ENCODE measurements around the gene NTSR1. TPM values are rescaled to one million over a fixed set of nuclear protein-coding genes. Genes with fewer than 3 reads are reported as not detected.

Gene NTSR1
- total and polyA plus RNA-seq, 8 donors: 0.03 to 3.5 (median 0.12) TPM

- H3K9me3 ChIP-seq: no peaks in the 10 kb centered on the region
- intact Hi-C loops (cut with DNase I): no loop called here
- TF ChIP-seq, protein P1, sequence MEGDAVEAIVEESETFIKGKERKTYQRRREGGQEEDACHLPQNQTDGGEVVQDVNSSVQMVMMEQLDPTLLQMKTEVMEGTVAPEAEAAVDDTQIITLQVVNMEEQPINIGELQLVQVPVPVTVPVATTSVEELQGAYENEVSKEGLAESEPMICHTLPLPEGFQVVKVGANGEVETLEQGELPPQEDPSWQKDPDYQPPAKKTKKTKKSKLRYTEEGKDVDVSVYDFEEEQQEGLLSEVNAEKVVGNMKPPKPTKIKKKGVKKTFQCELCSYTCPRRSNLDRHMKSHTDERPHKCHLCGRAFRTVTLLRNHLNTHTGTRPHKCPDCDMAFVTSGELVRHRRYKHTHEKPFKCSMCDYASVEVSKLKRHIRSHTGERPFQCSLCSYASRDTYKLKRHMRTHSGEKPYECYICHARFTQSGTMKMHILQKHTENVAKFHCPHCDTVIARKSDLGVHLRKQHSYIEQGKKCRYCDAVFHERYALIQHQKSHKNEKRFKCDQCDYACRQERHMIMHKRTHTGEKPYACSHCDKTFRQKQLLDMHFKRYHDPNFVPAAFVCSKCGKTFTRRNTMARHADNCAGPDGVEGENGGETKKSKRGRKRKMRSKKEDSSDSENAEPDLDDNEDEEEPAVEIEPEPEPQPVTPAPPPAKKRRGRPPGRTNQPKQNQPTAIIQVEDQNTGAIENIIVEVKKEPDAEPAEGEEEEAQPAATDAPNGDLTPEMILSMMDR (IDR thresholded peaks at IDR 0.05): no peak
- no peak overlapping the region for H3K4me3 ChIP-seq
- ATAC-seq (no peak), DNase-seq (peak in 2 of 4 donors; percentile 14 to 57)
- peaks cover 0 to 67% of the 10 kb centered on the region in 2 donors for H3K27me3 ChIP-seq
- H3K36me3 ChIP-seq: no peaks in the 10 kb centered on the region
- no peak overlapping the region for H3K27ac ChIP-seq
- H3K4me1 ChIP-seq: peaks cover 0 to 72% of the 10 kb centered on the region in 2 donors
These were observed 21.8 kb downstream of the NTSR1 start for GRCh38 chr20:62730481-62730880.

DNA sequence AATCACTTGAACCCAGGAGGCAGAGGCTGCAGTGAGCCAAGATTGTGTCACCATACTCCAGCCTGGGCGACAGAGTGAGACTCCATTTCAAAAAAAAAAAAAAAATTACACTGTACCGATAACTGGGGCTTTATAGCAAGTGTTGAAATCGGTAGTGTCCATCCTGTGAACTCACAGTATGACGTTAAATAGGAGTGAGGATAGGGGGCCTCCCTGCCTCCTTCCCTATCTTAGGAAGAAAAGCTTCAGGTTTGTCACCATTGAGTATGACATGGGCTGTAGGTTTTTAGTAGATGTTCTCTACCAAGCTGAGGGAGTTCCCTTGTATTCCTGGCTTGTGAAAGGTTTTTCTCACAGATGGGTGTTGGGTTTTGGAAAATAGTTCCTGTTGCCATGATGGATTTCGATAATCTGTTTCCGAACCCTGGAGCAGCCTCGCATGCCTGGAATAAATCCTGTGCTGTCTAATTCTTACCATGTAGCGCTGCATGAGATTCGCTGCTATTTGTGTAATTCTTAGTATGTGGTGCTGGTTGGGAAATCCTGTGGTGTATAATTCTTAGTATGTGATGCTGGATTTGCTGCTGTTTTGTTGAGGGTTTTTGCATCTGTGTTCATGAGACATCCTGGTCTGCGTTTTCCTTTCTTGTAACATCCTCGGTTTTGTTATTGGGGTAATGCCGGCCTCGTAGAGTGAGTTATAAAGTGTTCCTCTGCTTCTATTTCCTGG, 23.6 kb downstream of the NTSR1 start:
- intact Hi-C loops (cut with DNase I): no loop called here
- ATAC-seq (no peak), DNase-seq (no peak)
- Histone ChIP-seq H3K36me3 (no peaks in the 10 kb centered on the region), H3K4me3 (no peak overlapping the region), H3K27ac (no peak overlapping the region), H3K9me3 (no peaks in the 10 kb centered on the region), H3K4me1 (peaks cover 0 to 72% of the 10 kb centered on the region in 2 donors), H3K27me3 (peaks cover 0 to 61% of the 10 kb centered on the region in 2 donors)
- TF ChIP-seq, protein P1 (IDR thresholded peaks at IDR 0.05): no peak

- TF ChIP-seq, protein P1 (IDR thresholded peaks at IDR 0.05): no peak
- H3K27ac ChIP-seq: no peak overlapping the region
- H3K36me3 ChIP-seq: no peaks in the 10 kb centered on the region
- H3K27me3 ChIP-seq: peaks cover 0 to 61% of the 10 kb centered on the region in 2 donors
- H3K4me1 ChIP-seq: peaks cover 0 to 64% of the 10 kb centered on the region in 2 donors
- intact Hi-C loops (cut with DNase I): no loop called here
- H3K4me3 ChIP-seq: no peak overlapping the region
- H3K9me3 ChIP-seq: no peaks in the 10 kb centered on the region
- DNase-seq: peak in 2 of 4 donors; percentile 10 to 63
- no peak for ATAC-seq
These were observed 24.3 kb downstream of the NTSR1 start for GRCh38 chr20:62732842-62733525.

DNA sequence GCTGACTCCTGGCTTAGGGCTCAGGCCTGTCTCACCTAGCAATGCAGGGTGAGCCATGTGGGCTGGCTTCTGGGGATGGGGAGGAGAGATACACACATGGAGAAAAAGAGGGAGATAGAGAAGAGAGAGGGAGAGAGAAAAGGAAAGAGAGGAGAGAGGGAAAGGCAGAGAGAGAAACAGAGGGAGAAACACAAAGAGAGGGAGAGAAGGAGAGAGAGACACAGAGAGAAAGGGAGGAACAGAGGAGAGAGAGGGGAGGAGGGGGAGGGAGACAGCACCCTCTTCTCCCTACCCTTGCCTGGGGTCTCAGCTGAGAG, 24.8 kb downstream of the NTSR1 start:
- TF ChIP-seq, protein P1 (IDR thresholded peaks at IDR 0.05): no peak
- DNase-seq (no peak), ATAC-seq (no peak)
- Histone ChIP-seq H3K27me3 (peaks cover 0 to 61% of the 10 kb centered on the region in 2 donors), H3K36me3 (no peaks in the 10 kb centered on the region), H3K9me3 (no peaks in the 10 kb centered on the region), H3K27ac (no peak overlapping the region), H3K4me1 (peaks cover 0 to 59% of the 10 kb centered on the region in 2 donors), H3K4me3 (no peak overlapping the region)
- intact Hi-C loops (cut with DNase I): no loop called here

DNA sequence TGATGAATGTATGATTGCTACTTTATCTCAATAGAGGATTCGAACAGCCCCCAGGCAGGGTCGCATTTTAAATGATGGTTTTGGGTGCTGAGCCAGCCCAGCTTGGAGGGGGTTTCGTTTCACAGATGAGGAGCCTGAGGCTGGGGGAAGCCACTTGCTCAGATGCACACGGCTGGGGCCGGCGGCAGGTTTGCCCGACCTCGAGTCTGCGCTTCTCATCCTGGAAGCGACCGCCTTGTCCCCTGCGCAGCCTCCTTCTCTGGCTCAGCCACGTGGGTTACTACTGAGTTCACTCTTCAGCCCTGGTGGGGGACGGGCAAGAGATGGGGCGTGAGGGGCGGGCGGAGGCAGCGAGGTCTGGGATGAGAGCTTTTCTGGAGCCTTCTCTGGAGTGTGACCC, 25.3 kb downstream of the NTSR1 start:
- Histone ChIP-seq H3K27me3 (peaks cover 0 to 61% of the 10 kb centered on the region in 2 donors), H3K27ac (no peak overlapping the region), H3K36me3 (no peaks in the 10 kb centered on the region), H3K4me1 (peaks cover 0 to 59% of the 10 kb centered on the region in 2 donors), H3K4me3 (no peak overlapping the region), H3K9me3 (no peaks in the 10 kb centered on the region)
- intact Hi-C loops (cut with DNase I): no loop called here
- ATAC-seq: no peak
- TF ChIP-seq, protein P1 (IDR thresholded peaks at IDR 0.05): no peak
- peak in 2 of 4 donors; percentile 22 to 36 for DNase-seq
